ENCODE results near the gene GRIK1. TPM values are rescaled to one million over a fixed set of nuclear protein-coding genes. Genes with fewer than 3 reads are reported as not detected.

The GRIK1 gene
- polyA plus RNA-seq, 1 donor from 2014 or later: 8.7 TPM

- Histone ChIP-seq H3K4me3 (ENCODE audit: low read length) (peak overlapping the region; percentile 85), H2AFZ (ENCODE audit: low read depth, low read length) (no peak overlapping the region), H3F3A (ENCODE audit: insufficient read depth, low read length, poor library complexity, severe bottlenecking) (peaks cover 7% of the 10 kb centered on the region), H4K20me1 (ENCODE audit: insufficient read depth) (no peaks in the 10 kb centered on the region), H3K36me3 (ENCODE audit: insufficient read depth, low read length) (no peaks in the 10 kb centered on the region), H3K9me2 (ENCODE audit: insufficient read depth, low read length) (no peaks in the 10 kb centered on the region), H3K79me2 (replicated peaks; ENCODE audit: insufficient read depth, low read length) (no peaks in the 10 kb centered on the region), H3K4me2 (ENCODE audit: low read length) (no peak overlapping the region), H3K27me3 (ENCODE audit: insufficient read depth, low read depth, low read length) (peaks cover 38% of the 10 kb centered on the region), H3K9ac (ENCODE audit: low read length) (no peak overlapping the region), H3K9me3 (ENCODE audit: low read length) (no peaks in the 10 kb centered on the region), H3K27ac (ENCODE audit: low read length) (no peak overlapping the region)
- TF ChIP-seq REST (IDR thresholded peaks at IDR 0.05; ENCODE audit: borderline replicate concordance) (no peak), POLR2AphosphoS5 (IDR thresholded peaks at IDR 0.05) (no peak), MXI1 (conservative IDR thresholded peaks at IDR 0.05; ENCODE audit: poor library complexity, severe bottlenecking) (no peak), SMC3 (conservative IDR thresholded peaks at IDR 0.05; ENCODE audit: poor library complexity) (no peak), TAF1 (IDR thresholded peaks at IDR 0.05; ENCODE audit: low read depth) (no peak), EZH2 (IDR thresholded peaks at IDR 0.05; ENCODE audit: borderline replicate concordance, insufficient read depth, low read length, poor library complexity, severe bottlenecking) (no peak), RAD21 (conservative IDR thresholded peaks at IDR 0.05) (no peak), CTCF (IDR thresholded peaks at IDR 0.05; ENCODE audit: poor library complexity, severe bottlenecking) (no peak), EP300 (conservative IDR thresholded peaks at IDR 0.05; ENCODE audit: poor library complexity, severe bottlenecking) (no peak)
Measured at GRCh38 chr21:29940991-29941390, 1.2 kb upstream of the GRIK1 start.

GRCh38 chr21:29940361-29940760, 565 bp upstream of the GRIK1 start:
- Histone ChIP-seq H3K36me3 (ENCODE audit: insufficient read depth, low read length) (no peaks in the 10 kb centered on the region), H3K9ac (ENCODE audit: low read length) (peak overlapping the region; percentile 60), H4K20me1 (ENCODE audit: insufficient read depth) (no peaks in the 10 kb centered on the region), H3K27ac (ENCODE audit: low read length) (no peak overlapping the region), H3K4me2 (ENCODE audit: low read length) (peak overlapping the region; percentile 95), H2AFZ (ENCODE audit: low read depth, low read length) (no peak overlapping the region), H3K4me3 (ENCODE audit: low read length) (peak overlapping the region; percentile 85), H3K9me3 (ENCODE audit: low read length) (no peaks in the 10 kb centered on the region), H3K9me2 (ENCODE audit: insufficient read depth, low read length) (no peaks in the 10 kb centered on the region), H3K79me2 (replicated peaks; ENCODE audit: insufficient read depth, low read length) (no peaks in the 10 kb centered on the region), H3F3A (ENCODE audit: insufficient read depth, low read length, poor library complexity, severe bottlenecking) (peaks cover 7% of the 10 kb centered on the region), H3K27me3 (ENCODE audit: insufficient read depth, low read depth, low read length) (peaks cover 38% of the 10 kb centered on the region)
- TF ChIP-seq CTCF (IDR thresholded peaks at IDR 0.05; ENCODE audit: poor library complexity, severe bottlenecking) (no peak), REST (IDR thresholded peaks at IDR 0.05; ENCODE audit: borderline replicate concordance) (no peak), EP300 (conservative IDR thresholded peaks at IDR 0.05; ENCODE audit: poor library complexity, severe bottlenecking) (no peak), POLR2AphosphoS5 (IDR thresholded peaks at IDR 0.05) (no peak), TAF1 (IDR thresholded peaks at IDR 0.05; ENCODE audit: low read depth) (no peak), RAD21 (conservative IDR thresholded peaks at IDR 0.05) (no peak), SMC3 (conservative IDR thresholded peaks at IDR 0.05; ENCODE audit: poor library complexity) (no peak), MXI1 (conservative IDR thresholded peaks at IDR 0.05; ENCODE audit: poor library complexity, severe bottlenecking) (no peak), EZH2 (IDR thresholded peaks at IDR 0.05; ENCODE audit: borderline replicate concordance, insufficient read depth, low read length, poor library complexity, severe bottlenecking) (no peak)
